ENCODE measurements around the gene LGALS14.

DNA sequence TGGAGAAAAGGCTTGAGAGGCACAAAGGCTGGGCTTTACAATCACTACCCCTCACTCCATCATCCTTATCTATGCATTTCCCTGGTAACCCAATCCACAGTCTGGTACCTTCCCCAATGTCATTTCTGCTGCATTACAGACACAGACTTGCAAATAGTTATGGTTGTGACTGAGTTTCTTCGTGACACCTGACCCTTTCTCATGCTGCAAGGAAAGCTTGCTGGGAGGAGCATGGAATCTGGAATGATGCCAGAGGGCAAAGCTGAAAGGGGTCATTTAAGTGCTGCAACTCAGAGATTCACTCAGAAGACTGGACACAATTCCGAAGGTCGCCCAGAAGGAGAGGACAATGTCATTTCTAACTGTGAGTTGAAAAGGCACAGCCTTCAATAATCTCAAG is 48.7 kb upstream of the LGALS14 start, which contains the start of gene LGALS16:
- TF ChIP-seq GATA3 (IDR thresholded peaks at IDR 0.05; ENCODE audit: low read depth, low read length) = no peak
- TF ChIP-seq GATA2 (IDR thresholded peaks at IDR 0.05; ENCODE audit: low read depth, low read length) = no peak
